Right ventricle myocardium superior (tissue), 1 donor: Measurements from ENCODE around the gene ATAD3B. TPM values are rescaled to one million over a fixed set of nuclear protein-coding genes. Genes with fewer than 3 reads are reported as not detected.

ENCODE experiments used
- total RNA-seq: library from RNA; stranded (reverse); fragmentation: NEBNext Ultra II Directional; extraction: Animal tissue kit (Norgen Biotek cat#: 25700); gene quantifications from one replicate; pipeline ENCODE4 v1.2.1, GENCODE V29; 2021
- donor health status: DM: no; HTN: yes; CAD: no; lungs with severe emphysema.

ATAD3B gene
- total RNA-seq, 1 donor from 2014 or later = 7.9 TPM

Other genes starting within 250 kb of the ATAD3B start
- gene SDF4, start 239.8 kb upstream of the ATAD3B start, total RNA-seq = 110 TPM
- 8.6 TPM for gene B3GALT6, start 239.5 kb upstream of the ATAD3B start, total RNA-seq
- 0.51 TPM for gene C1QTNF12, start 225.0 kb upstream of the ATAD3B start, total RNA-seq
- gene UBE2J2, start 197.9 kb upstream of the ATAD3B start, total RNA-seq = 34.7 TPM
- gene SCNN1D, start 191.3 kb upstream of the ATAD3B start, total RNA-seq = 2.6 TPM
- 56.3 TPM for gene ACAP3, start 163.8 kb upstream of the ATAD3B start, total RNA-seq
- 10.6 TPM for gene PUSL1, start 163.2 kb upstream of the ATAD3B start, total RNA-seq
- gene INTS11, start 147.1 kb upstream of the ATAD3B start, total RNA-seq = 70.9 TPM
- 113 TPM for gene CPTP, start 147.0 kb upstream of the ATAD3B start, total RNA-seq
- 0.40 TPM for gene TAS1R3, start 140.5 kb upstream of the ATAD3B start, total RNA-seq
- gene DVL1, start 122.3 kb upstream of the ATAD3B start, total RNA-seq = 126 TPM
- gene MXRA8, start 113.2 kb upstream of the ATAD3B start, total RNA-seq = 21.7 TPM
- gene AURKAIP1, start 96.6 kb upstream of the ATAD3B start, total RNA-seq = 271 TPM
- 45.7 TPM for gene CCNL2, start 72.4 kb upstream of the ATAD3B start, total RNA-seq
- 144 TPM for gene MRPL20, start 64.5 kb upstream of the ATAD3B start, total RNA-seq
- gene ANKRD65, start 50.5 kb upstream of the ATAD3B start, total RNA-seq = 1.8 TPM
- gene VWA1, start 36.1 kb upstream of the ATAD3B start, total RNA-seq = 17.1 TPM
- gene ATAD3C, start 22.1 kb upstream of the ATAD3B start, total RNA-seq = 0.94 TPM
- 18.5 TPM for gene ATAD3A, start 40.4 kb downstream of the ATAD3B start, total RNA-seq
- gene TMEM240, start 68.9 kb downstream of the ATAD3B start, total RNA-seq = 7.5 TPM
- 106 TPM for gene SSU72, start 103.1 kb downstream of the ATAD3B start, total RNA-seq
- 2.0 TPM for gene FNDC10, start 128.4 kb downstream of the ATAD3B start, total RNA-seq
- gene MIB2, start 143.7 kb downstream of the ATAD3B start, total RNA-seq = 110 TPM
- 25.1 TPM for gene MMP23B, start 160.4 kb downstream of the ATAD3B start, total RNA-seq
- 23.6 TPM for gene CDK11B, start 187.2 kb downstream of the ATAD3B start, total RNA-seq
- 20.4 TPM for gene SLC35E2B, start 221.0 kb downstream of the ATAD3B start, total RNA-seq